HepG2 (cell line): ENCODE data around the gene SULT4A1. TPM values are rescaled to one million over a fixed set of nuclear protein-coding genes. Genes with fewer than 3 reads are reported as not detected.

ENCODE experiments used
- ARNTL ChIP-seq: sonication (generic); formaldehyde crosslinking; IDR thresholded peaks from 2 replicates; pipeline ENCODE4 v1.4.0; 2020; ENCODE audit warnings: mild to moderate bottlenecking, missing genetic modification reagents
- CAMTA2 ChIP-seq: sonication (generic); formaldehyde crosslinking; IDR thresholded peaks from 2 replicates; pipeline ENCODE4 v1.4.0; 2020; ENCODE audit warnings: mild to moderate bottlenecking, missing genetic modification reagents, borderline replicate concordance
- DR1 ChIP-seq: sonication (generic); formaldehyde crosslinking; IDR thresholded peaks from 2 replicates; pipeline ENCODE4 v1.8.0; 2021; ENCODE audit warnings: mild to moderate bottlenecking, missing genetic modification reagents, inconsistent platforms
- EP300 ChIP-seq, 3 experiments: sonication (generic) in 1 of 3; formaldehyde crosslinking in 1 of 3; IDR thresholded peaks; 2 replicates each; pipeline versions ENCODE4 v1.5.1 to v1.6.1; 2011 to 2020; ENCODE audit warnings: low read depth in 2 of 3, low read length in 2 of 3, borderline replicate concordance in 1 of 3, improper control_type of control experiment in 1 of 3, mild to moderate bottlenecking in 1 of 3, missing genetic modification reagents in 1 of 3, moderate library complexity in 1 of 3
- KDM4B ChIP-seq: sonication (generic); formaldehyde crosslinking; IDR thresholded peaks from 2 replicates; pipeline ENCODE4 v1.4.0; 2020; ENCODE audit warnings: missing genetic modification reagents
- MAFG ChIP-seq: sonication (generic); formaldehyde crosslinking; IDR thresholded peaks from 2 replicates; pipeline ENCODE4 v1.5.1; 2020; ENCODE audit warnings: mild to moderate bottlenecking, missing genetic modification reagents
- NFIC ChIP-seq: IDR thresholded peaks from 2 replicates; pipeline ENCODE4 v1.6.1; 2012; ENCODE audit warnings: mild to moderate bottlenecking, low read length, inconsistent platforms
- TOPORS ChIP-seq: sonication (generic); formaldehyde crosslinking; IDR thresholded peaks from 2 replicates; pipeline ENCODE4 v1.8.0; 2023; ENCODE audit warnings: mild to moderate bottlenecking, missing genetic modification reagents
- TSC22D2 ChIP-seq: sonication (generic); formaldehyde crosslinking; IDR thresholded peaks from 2 replicates; pipeline ENCODE4 v1.5.1; 2020; ENCODE audit warnings: missing genetic modification reagents, mild to moderate bottlenecking, borderline replicate concordance
- YEATS4 ChIP-seq: sonication (generic); formaldehyde crosslinking; IDR thresholded peaks from 2 replicates; pipeline ENCODE4 v1.4.0; 2020; ENCODE audit warnings: missing genetic modification reagents, borderline replicate concordance
- ZFYVE20 ChIP-seq: sonication (generic); formaldehyde crosslinking; IDR thresholded peaks from 2 replicates; pipeline ENCODE4 v1.8.0; 2023; ENCODE audit warnings: low read depth, mild to moderate bottlenecking, moderate library complexity, missing genetic modification reagents, borderline replicate concordance
- ZNF143 ChIP-seq: sonication (generic); formaldehyde crosslinking; IDR thresholded peaks from 2 replicates; pipeline ENCODE4 v1.4.0; 2020; ENCODE audit warnings: missing genetic modification reagents
- ZNF350 ChIP-seq: sonication (generic); formaldehyde crosslinking; IDR thresholded peaks from 2 replicates; pipeline ENCODE4 v1.4.0; 2020; ENCODE audit warnings: mild to moderate bottlenecking, low read depth, missing genetic modification reagents, borderline replicate concordance
- ZNF616 ChIP-seq: sonication (generic); formaldehyde crosslinking; IDR thresholded peaks from 2 replicates; pipeline ENCODE4 v1.5.0; 2020; ENCODE audit warnings: low read depth, mild to moderate bottlenecking, missing genetic modification reagents
- ZNF781 ChIP-seq: sonication (generic); formaldehyde crosslinking; IDR thresholded peaks from 2 replicates; pipeline ENCODE4 v1.5.1; 2020; ENCODE audit warnings: borderline replicate concordance, mild to moderate bottlenecking, missing genetic modification reagents; ENCODE audit errors: not compliant biosample characterization
- polyA plus RNA-seq, 8 experiments: library from polyadenylated mRNA; depleted of rRNA in 3 of 8; stranded (reverse) in 7 of 8; unstranded in 1 of 8; fragments of >200 nt; fragmentation: Illumina TruSeq in 4 of 8; extraction: Trizol in 4 of 8; gene quantifications; 2 replicates each; pipeline versions ENCODE4 v1.2.1 to v1.2.3, GENCODE V29; 2011 to 2016; ENCODE audit warnings: low read depth in 4 of 8, missing spikeins in 1 of 8, mixed read lengths in 1 of 8; ENCODE audit not compliant: insufficient read depth in 1 of 8
- total RNA-seq, 5 experiments: library from RNA; depleted of rRNA; stranded (reverse); fragments of >200 nt; fragmentation: Illumina TruSeq; extraction: Trizol; gene quantifications; 2 replicates each; pipeline ENCODE4 v1.2.3, GENCODE V29; 2016; ENCODE audit warnings: low read depth in 1 of 5
- TF ChIP-seq, protein P1 (sequence below), 2 experiments: IDR thresholded peaks; 2 replicates each; pipeline ENCODE4 v1.6.1; 2011 to 2012; ENCODE audit warnings: low read length in 2 of 2, borderline replicate concordance in 1 of 2, low read depth in 1 of 2, mild to moderate bottlenecking in 1 of 2, moderate library complexity in 1 of 2
- TF ChIP-seq, protein P2 (sequence below): sonication (generic); formaldehyde crosslinking; IDR thresholded peaks from 2 replicates; pipeline ENCODE4 v1.8.1; 2022; ENCODE audit warnings: low read depth, mild to moderate bottlenecking, missing genetic modification reagents
- TF ChIP-seq, protein P3 (sequence below): sonication (generic); formaldehyde crosslinking; IDR thresholded peaks from 2 replicates; pipeline ENCODE4 v1.5.0; 2020; ENCODE audit warnings: missing genetic modification reagents

SULT4A1 gene
- total and polyA plus RNA-seq, 2 of the 13 experiments (the other 11 are each of a cell fraction or from before 2014, with no cell fraction given): not detected

DNA sequence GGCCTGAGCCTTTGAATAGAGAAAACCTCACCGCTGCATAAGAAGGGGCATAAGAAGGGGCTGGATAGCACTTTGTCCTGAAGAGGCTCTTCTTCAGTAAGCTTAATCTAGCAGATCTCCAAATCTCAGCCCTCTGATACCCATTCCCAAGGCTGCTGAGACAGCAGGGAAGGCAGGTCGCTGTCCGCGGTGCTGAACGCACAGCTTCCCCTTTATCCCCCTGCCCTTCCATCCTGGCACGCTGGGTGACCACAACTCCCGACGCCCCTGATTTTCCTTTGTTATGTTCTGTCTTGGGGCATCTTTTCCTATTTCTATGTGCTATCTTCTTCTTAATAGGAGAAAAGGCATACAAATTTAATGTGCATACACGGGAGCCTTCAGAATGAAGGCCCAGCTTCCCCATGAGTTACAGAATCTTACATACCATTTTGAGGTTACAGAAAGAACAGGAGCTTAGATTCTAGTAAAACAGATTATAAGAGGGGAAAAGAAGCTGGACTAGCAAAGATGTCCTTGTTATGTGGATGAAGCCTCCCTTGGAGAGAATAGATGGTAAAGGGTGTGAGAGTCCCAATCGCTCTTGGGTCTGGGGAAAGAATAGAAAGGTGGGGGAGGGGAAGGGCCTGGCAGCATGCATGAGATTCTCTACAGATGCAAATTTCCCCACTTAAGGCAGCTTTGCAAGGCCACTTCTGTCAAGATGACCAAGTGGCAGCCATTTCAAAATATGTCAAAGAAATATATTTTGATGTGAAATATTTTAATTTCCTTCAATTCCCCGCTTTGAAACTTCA is 5.7 kb upstream of the SULT4A1 start (continued):
- TF ChIP-seq, protein P1, sequence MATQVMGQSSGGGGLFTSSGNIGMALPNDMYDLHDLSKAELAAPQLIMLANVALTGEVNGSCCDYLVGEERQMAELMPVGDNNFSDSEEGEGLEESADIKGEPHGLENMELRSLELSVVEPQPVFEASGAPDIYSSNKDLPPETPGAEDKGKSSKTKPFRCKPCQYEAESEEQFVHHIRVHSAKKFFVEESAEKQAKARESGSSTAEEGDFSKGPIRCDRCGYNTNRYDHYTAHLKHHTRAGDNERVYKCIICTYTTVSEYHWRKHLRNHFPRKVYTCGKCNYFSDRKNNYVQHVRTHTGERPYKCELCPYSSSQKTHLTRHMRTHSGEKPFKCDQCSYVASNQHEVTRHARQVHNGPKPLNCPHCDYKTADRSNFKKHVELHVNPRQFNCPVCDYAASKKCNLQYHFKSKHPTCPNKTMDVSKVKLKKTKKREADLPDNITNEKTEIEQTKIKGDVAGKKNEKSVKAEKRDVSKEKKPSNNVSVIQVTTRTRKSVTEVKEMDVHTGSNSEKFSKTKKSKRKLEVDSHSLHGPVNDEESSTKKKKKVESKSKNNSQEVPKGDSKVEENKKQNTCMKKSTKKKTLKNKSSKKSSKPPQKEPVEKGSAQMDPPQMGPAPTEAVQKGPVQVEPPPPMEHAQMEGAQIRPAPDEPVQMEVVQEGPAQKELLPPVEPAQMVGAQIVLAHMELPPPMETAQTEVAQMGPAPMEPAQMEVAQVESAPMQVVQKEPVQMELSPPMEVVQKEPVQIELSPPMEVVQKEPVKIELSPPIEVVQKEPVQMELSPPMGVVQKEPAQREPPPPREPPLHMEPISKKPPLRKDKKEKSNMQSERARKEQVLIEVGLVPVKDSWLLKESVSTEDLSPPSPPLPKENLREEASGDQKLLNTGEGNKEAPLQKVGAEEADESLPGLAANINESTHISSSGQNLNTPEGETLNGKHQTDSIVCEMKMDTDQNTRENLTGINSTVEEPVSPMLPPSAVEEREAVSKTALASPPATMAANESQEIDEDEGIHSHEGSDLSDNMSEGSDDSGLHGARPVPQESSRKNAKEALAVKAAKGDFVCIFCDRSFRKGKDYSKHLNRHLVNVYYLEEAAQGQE (IDR thresholded peaks at IDR 0.05; ENCODE audit: borderline replicate concordance in 1 of 2, low read depth in 1 of 2, low read length in 2 of 2): peak; percentile 97 to 99
- TF ChIP-seq CAMTA2 (CRISPR knock-in tag): no peak
- TF ChIP-seq EP300 (IDR thresholded peaks at IDR 0.05; ENCODE audit: low read depth in 2 of 2, low read length in 2 of 2): no peak
- TF ChIP-seq EP300 (CRISPR knock-in tag; IDR thresholded peaks at IDR 0.05; ENCODE audit: borderline replicate concordance): no peak
- TF ChIP-seq ZNF350 (CRISPR knock-in tag): no peak
- TF ChIP-seq, protein P2, sequence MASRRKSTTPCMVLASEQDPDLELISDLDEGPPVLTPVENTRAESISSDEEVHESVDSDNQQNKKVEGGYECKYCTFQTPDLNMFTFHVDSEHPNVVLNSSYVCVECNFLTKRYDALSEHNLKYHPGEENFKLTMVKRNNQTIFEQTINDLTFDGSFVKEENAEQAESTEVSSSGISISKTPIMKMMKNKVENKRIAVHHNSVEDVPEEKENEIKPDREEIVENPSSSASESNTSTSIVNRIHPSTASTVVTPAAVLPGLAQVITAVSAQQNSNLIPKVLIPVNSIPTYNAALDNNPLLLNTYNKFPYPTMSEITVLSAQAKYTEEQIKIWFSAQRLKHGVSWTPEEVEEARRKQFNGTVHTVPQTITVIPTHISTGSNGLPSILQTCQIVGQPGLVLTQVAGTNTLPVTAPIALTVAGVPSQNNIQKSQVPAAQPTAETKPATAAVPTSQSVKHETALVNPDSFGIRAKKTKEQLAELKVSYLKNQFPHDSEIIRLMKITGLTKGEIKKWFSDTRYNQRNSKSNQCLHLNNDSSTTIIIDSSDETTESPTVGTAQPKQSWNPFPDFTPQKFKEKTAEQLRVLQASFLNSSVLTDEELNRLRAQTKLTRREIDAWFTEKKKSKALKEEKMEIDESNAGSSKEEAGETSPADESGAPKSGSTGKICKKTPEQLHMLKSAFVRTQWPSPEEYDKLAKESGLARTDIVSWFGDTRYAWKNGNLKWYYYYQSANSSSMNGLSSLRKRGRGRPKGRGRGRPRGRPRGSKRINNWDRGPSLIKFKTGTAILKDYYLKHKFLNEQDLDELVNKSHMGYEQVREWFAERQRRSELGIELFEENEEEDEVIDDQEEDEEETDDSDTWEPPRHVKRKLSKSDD (CRISPR knock-in tag): no peak
- TF ChIP-seq KDM4B (CRISPR knock-in tag): peak; percentile 84; the same call in 1 of the 2 replicates
- TF ChIP-seq TSC22D2 (CRISPR knock-in tag): peak; percentile 91
- TF ChIP-seq, protein P3, sequence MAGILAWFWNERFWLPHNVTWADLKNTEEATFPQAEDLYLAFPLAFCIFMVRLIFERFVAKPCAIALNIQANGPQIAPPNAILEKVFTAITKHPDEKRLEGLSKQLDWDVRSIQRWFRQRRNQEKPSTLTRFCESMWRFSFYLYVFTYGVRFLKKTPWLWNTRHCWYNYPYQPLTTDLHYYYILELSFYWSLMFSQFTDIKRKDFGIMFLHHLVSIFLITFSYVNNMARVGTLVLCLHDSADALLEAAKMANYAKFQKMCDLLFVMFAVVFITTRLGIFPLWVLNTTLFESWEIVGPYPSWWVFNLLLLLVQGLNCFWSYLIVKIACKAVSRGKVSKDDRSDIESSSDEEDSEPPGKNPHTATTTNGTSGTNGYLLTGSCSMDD (CRISPR knock-in tag): no peak
- 0 out of 2 replicates have a peak, but pooled peaks have one; percentile 36 for TF ChIP-seq YEATS4 (CRISPR knock-in tag)
- 0 out of 2 replicates have a peak, but pooled peaks have one; percentile 40 for TF ChIP-seq ARNTL (CRISPR knock-in tag)
- TF ChIP-seq NFIC: no peak
- no peak for TF ChIP-seq ZFYVE20 (CRISPR knock-in tag)
- TF ChIP-seq ZNF781: peak; percentile 60
- no peak for TF ChIP-seq DR1 (CRISPR knock-in tag)
- TF ChIP-seq ZNF143: no peak
- 0 out of 2 replicates have a peak, but pooled peaks have one; percentile 60 for TF ChIP-seq MAFG (CRISPR knock-in tag)
- no peak for TF ChIP-seq TOPORS
- TF ChIP-seq ZNF616 (CRISPR knock-in tag): no peak
